Loucy (cell line): ENCODE results near the gene PPIP5K2.

Experiments
- H2AFZ ChIP-seq: fragments of 200-600 bp; sonication (generic); 2 replicates; pipeline ENCODE4 v1.6.0; 2016; ENCODE audit warnings: antibody characterized with exemption, mild to moderate bottlenecking, low read length, moderate library complexity
- H3F3A ChIP-seq: fragments of 200-600 bp; 2 replicates; pipeline ENCODE4 v1.6.0; 2016; ENCODE audit warnings: antibody characterized with exemption, low read depth, mild to moderate bottlenecking
- H3K27me3 ChIP-seq: fragments of 200-600 bp; sonication (generic); 2 replicates; pipeline ENCODE4 v1.6.1; 2014; ENCODE audit warnings: low read length, mild to moderate bottlenecking; ENCODE audit not compliant: insufficient read depth, poor library complexity, severe bottlenecking
- H3K36me3 ChIP-seq: fragments of 200-600 bp; sonication (generic); 2 replicates; pipeline ENCODE4 v1.6.1; 2016; ENCODE audit warnings: low read length; ENCODE audit not compliant: insufficient read depth
- H3K4me1 ChIP-seq: fragments of 200-600 bp; sonication (generic); 2 replicates; pipeline ENCODE4 v1.5.1; 2014; ENCODE audit warnings: low read length, mild to moderate bottlenecking; ENCODE audit not compliant: insufficient read depth, poor library complexity, severe bottlenecking
- H3K4me2 ChIP-seq: fragments of 200-600 bp; sonication (generic); 2 replicates; pipeline ENCODE4 v1.6.0; 2014; ENCODE audit warnings: antibody characterized with exemption, low read length, low read depth, mild to moderate bottlenecking; ENCODE audit not compliant: poor library complexity, severe bottlenecking
- H3K4me3 ChIP-seq: fragments of 200-600 bp; sonication (generic); 2 replicates; pipeline ENCODE4 v1.5.1; 2014; ENCODE audit warnings: low read length, mild to moderate bottlenecking, mixed read lengths; ENCODE audit not compliant: poor library complexity, severe bottlenecking
- H3K79me2 ChIP-seq: fragments of 200-600 bp; sonication (generic); 2 replicates; pipeline ENCODE4 v1.6.1; 2014; ENCODE audit warnings: low read length; ENCODE audit not compliant: insufficient read depth
- H3K9ac ChIP-seq: fragments of 200-600 bp; sonication (generic); 2 replicates; pipeline ENCODE4 v1.6.0; 2014; ENCODE audit warnings: mild to moderate bottlenecking, low read depth, low read length, moderate library complexity; ENCODE audit not compliant: poor library complexity, severe bottlenecking
- H3K9me2 ChIP-seq: fragments of 200-600 bp; sonication (generic); replicated peaks from 2 replicates; pipeline ENCODE4 v1.6.1; 2016; ENCODE audit warnings: low read depth, low read length, mixed read lengths
- H3K9me3 ChIP-seq: fragments of 200-600 bp; sonication (generic); 2 replicates; pipeline ENCODE4 v1.6.1; 2014; ENCODE audit warnings: mild to moderate bottlenecking, antibody characterized with exemption, low read length, low read depth; ENCODE audit not compliant: insufficient read depth
- H4K20me1 ChIP-seq: fragments of 200-600 bp; sonication (generic); 2 replicates; pipeline ENCODE4 v1.6.0; 2014; ENCODE audit warnings: antibody characterized with exemption, low read length, mild to moderate bottlenecking; ENCODE audit not compliant: insufficient read depth, poor library complexity, severe bottlenecking
- EZH2phosphoT487 ChIP-seq: fragments of 200-600 bp; IDR thresholded peaks from 2 replicates; pipeline ENCODE4 v1.6.1; 2018; ENCODE audit warnings: antibody characterized with exemption, mild to moderate bottlenecking, moderate library complexity, borderline replicate concordance
- TF ChIP-seq, protein P1 (sequence below): fragments of 200-600 bp; sonication (generic); conservative IDR thresholded peaks from 2 replicates; pipeline ENCODE4 v1.5.1; 2014; ENCODE audit warnings: mild to moderate bottlenecking, antibody characterized with exemption, low read length

PPIP5K2 gene

DNA sequence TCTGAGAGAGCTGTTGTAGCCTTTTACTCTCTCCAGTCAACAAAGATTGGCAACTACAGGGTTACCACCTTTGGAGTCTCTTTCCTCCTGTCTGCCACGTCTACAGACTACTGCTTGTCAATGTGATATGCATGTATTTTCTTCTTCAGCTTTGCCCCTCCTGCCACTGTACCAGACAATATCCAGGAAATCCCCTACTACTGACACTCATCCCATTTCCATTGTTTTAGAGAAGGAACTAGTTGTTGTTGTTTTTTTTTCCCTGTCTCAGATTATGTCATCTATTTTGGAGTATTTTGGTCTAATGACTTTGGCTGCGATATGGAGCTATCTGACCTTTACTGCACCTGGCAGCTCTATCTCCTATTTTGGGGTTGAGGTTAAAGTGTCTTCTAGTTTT lies 88.4 kb downstream of the PPIP5K2 start:
- TF ChIP-seq EZH2phosphoT487 = no peak
- TF ChIP-seq, protein P1, sequence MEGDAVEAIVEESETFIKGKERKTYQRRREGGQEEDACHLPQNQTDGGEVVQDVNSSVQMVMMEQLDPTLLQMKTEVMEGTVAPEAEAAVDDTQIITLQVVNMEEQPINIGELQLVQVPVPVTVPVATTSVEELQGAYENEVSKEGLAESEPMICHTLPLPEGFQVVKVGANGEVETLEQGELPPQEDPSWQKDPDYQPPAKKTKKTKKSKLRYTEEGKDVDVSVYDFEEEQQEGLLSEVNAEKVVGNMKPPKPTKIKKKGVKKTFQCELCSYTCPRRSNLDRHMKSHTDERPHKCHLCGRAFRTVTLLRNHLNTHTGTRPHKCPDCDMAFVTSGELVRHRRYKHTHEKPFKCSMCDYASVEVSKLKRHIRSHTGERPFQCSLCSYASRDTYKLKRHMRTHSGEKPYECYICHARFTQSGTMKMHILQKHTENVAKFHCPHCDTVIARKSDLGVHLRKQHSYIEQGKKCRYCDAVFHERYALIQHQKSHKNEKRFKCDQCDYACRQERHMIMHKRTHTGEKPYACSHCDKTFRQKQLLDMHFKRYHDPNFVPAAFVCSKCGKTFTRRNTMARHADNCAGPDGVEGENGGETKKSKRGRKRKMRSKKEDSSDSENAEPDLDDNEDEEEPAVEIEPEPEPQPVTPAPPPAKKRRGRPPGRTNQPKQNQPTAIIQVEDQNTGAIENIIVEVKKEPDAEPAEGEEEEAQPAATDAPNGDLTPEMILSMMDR = no peak
- Histone ChIP-seq H3K4me2 (no peak overlapping the region), H3K9me2 (no peaks in the 10 kb centered on the region), H3K36me3 (no peaks in the 10 kb centered on the region), H2AFZ (no peak overlapping the region), H3K9ac (no peak overlapping the region), H3F3A (no peaks in the 10 kb centered on the region), H4K20me1 (no peaks in the 10 kb centered on the region), H3K9me3 (no peaks in the 10 kb centered on the region), H3K27me3 (no peaks in the 10 kb centered on the region), H3K4me3 (no peak overlapping the region), H3K4me1 (peaks cover 23% of the 10 kb centered on the region), H3K79me2 (no peaks in the 10 kb centered on the region)

DNA sequence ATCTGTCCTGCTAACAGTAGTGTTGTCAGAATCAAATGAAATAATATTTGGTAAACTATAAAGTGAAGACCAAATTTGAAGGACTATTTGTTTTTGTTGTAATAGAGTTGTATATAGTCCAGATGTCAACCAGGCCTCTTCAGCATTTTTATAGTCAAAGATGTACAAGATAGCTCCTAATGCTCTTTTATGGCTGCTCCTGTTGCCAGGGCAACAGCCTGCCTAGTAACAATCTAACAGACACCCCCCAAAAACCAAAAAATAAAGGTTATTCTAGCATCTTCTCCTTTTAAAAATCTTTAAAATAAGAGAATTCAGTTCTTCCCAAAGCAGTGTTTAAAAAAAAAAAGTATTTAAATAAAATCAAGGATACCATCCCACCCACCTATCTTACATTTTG lies 89.0 kb downstream of the PPIP5K2 start:
- Histone ChIP-seq H3K4me3 (no peak overlapping the region), H3K9ac (no peak overlapping the region), H3K9me2 (no peaks in the 10 kb centered on the region), H3F3A (no peaks in the 10 kb centered on the region), H3K4me2 (no peak overlapping the region), H3K4me1 (peaks cover 23% of the 10 kb centered on the region), H3K9me3 (no peaks in the 10 kb centered on the region), H2AFZ (no peak overlapping the region), H4K20me1 (no peaks in the 10 kb centered on the region), H3K27me3 (no peaks in the 10 kb centered on the region), H3K36me3 (no peaks in the 10 kb centered on the region), H3K79me2 (no peaks in the 10 kb centered on the region)
- no peak for TF ChIP-seq EZH2phosphoT487
- TF ChIP-seq, protein P1 = no peak

DNA sequence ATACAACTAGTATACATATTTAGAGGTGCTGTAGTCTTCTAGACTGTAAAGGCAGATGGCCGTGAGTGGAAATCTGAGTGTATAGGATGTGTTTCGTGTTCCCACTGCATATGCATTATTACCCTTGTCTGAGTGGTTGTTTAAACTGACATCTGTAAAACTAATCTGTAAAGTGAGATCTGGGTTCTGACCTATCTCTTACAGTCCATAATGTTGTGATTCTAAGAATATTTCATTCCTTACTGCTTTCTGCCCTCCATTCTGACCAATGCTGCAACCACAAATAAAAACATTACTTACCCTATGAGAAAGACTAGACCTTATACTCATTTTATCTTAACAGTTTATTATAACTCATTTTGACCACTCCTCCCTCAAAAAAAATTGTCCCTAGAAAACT lies 90.9 kb downstream of the PPIP5K2 start:
- Histone ChIP-seq H4K20me1 (no peaks in the 10 kb centered on the region), H3K36me3 (no peaks in the 10 kb centered on the region), H3K79me2 (no peaks in the 10 kb centered on the region), H3K27me3 (no peaks in the 10 kb centered on the region), H3K9ac (no peak overlapping the region), H2AFZ (no peak overlapping the region), H3F3A (no peaks in the 10 kb centered on the region), H3K9me2 (no peaks in the 10 kb centered on the region), H3K4me1 (peaks cover 24% of the 10 kb centered on the region), H3K4me3 (no peak overlapping the region), H3K4me2 (no peak overlapping the region), H3K9me3 (no peaks in the 10 kb centered on the region)
- TF ChIP-seq EZH2phosphoT487 = no peak
- TF ChIP-seq, protein P1 = no peak
